HepG2 (cell line): ENCODE data around the gene HECTD1. TPM values are rescaled to one million over a fixed set of nuclear protein-coding genes. Genes with fewer than 3 reads are reported as not detected.
A peak's percentile ranks its signal among the peaks of the same experiment; 100 is the strongest.

Experiments
- ATF3 ChIP-seq: sonication (generic); formaldehyde crosslinking; IDR thresholded peaks from 2 replicates; pipeline ENCODE4 v1.4.0; 2020; ENCODE audit warnings: missing genetic modification reagents
- BATF2 ChIP-seq: sonication (generic); formaldehyde crosslinking; IDR thresholded peaks from 2 replicates; pipeline ENCODE4 v1.8.0; 2022; ENCODE audit warnings: mild to moderate bottlenecking, missing genetic modification reagents, moderate library complexity
- CCDC6 ChIP-seq: sonication (generic); formaldehyde crosslinking; IDR thresholded peaks from 2 replicates; pipeline ENCODE4 v1.8.1; 2022; ENCODE audit warnings: mild to moderate bottlenecking, missing genetic modification reagents, moderate library complexity
- CEBPB ChIP-seq: IDR thresholded peaks from 2 replicates; pipeline ENCODE4 v1.6.1; 2011; ENCODE audit warnings: low read depth, low read length, improper control_type of control experiment, borderline replicate concordance
- DNMT1 ChIP-seq: sonication (generic); formaldehyde crosslinking; IDR thresholded peaks from 2 replicates; pipeline ENCODE4 v1.5.1; 2020; ENCODE audit warnings: mild to moderate bottlenecking, missing genetic modification reagents
- EEA1 ChIP-seq: sonication (generic); formaldehyde crosslinking; IDR thresholded peaks from 2 replicates; pipeline ENCODE4 v1.5.1; 2020; ENCODE audit warnings: mild to moderate bottlenecking, missing genetic modification reagents, borderline replicate concordance
- FOXC1 ChIP-seq: sonication (generic); formaldehyde crosslinking; IDR thresholded peaks from 2 replicates; pipeline ENCODE4 v1.8.0; 2022; ENCODE audit warnings: mild to moderate bottlenecking, missing genetic modification reagents, borderline replicate concordance
- MIER3 ChIP-seq: IDR thresholded peaks from 2 replicates; pipeline ENCODE4 v1.6.1; 2016; ENCODE audit warnings: missing compliant biosample characterization, borderline replicate concordance
- NONO ChIP-seq, 2 experiments: fragments of 450-650 bp in 1 of 2; sonication (generic) in 1 of 2; formaldehyde crosslinking in 1 of 2; IDR thresholded peaks in 1 of 2; conservative IDR thresholded peaks in 1 of 2; 2 replicates each; pipeline versions ENCODE4 v1.6.1 to v1.8.0; 2017 to 2022; ENCODE audit warnings: mild to moderate bottlenecking in 1 of 2, missing genetic modification reagents in 1 of 2, moderate library complexity in 1 of 2
- NR2F6 ChIP-seq, 2 experiments: IDR thresholded peaks; 2 replicates each; pipeline ENCODE4 v1.6.1; 2016; ENCODE audit warnings: antibody characterized with exemption in 1 of 2, mild to moderate bottlenecking in 1 of 2
- REPIN1 ChIP-seq: sonication (generic); formaldehyde crosslinking; IDR thresholded peaks from 2 replicates; pipeline ENCODE4 v1.8.0; 2022; ENCODE audit warnings: missing genetic modification reagents, low read depth, mild to moderate bottlenecking, borderline replicate concordance
- REXO4 ChIP-seq: sonication (generic); formaldehyde crosslinking; IDR thresholded peaks from 2 replicates; pipeline ENCODE4 v1.8.0; 2022; ENCODE audit warnings: missing genetic modification reagents, mild to moderate bottlenecking, borderline replicate concordance
- RFXAP ChIP-seq: sonication (generic); formaldehyde crosslinking; IDR thresholded peaks from 2 replicates; pipeline ENCODE4 v1.4.0; 2020; ENCODE audit warnings: missing genetic modification reagents, borderline replicate concordance
- WIZ ChIP-seq: sonication (generic); formaldehyde crosslinking; IDR thresholded peaks from 2 replicates; pipeline ENCODE4 v1.5.1; 2020; ENCODE audit warnings: mild to moderate bottlenecking, missing genetic modification reagents
- XRCC5 ChIP-seq: fragments of 200-400 bp; formaldehyde crosslinking; optimal IDR thresholded peaks from 2 replicates; pipeline ENCODE3; 2017; ENCODE audit warnings: mild to moderate bottlenecking, low read length
- ZBTB42 ChIP-seq: sonication (generic); formaldehyde crosslinking; IDR thresholded peaks from 2 replicates; pipeline ENCODE4 v1.5.0; 2020; ENCODE audit warnings: mild to moderate bottlenecking, missing genetic modification reagents
- ZNF101 ChIP-seq: sonication (generic); formaldehyde crosslinking; IDR thresholded peaks from 2 replicates; pipeline ENCODE4 v1.4.0; 2020; ENCODE audit warnings: mild to moderate bottlenecking, low read depth, missing genetic modification reagents, borderline replicate concordance
- ZNF333 ChIP-seq: sonication (generic); formaldehyde crosslinking; IDR thresholded peaks from 2 replicates; pipeline ENCODE4 v1.4.0; 2020; ENCODE audit warnings: mild to moderate bottlenecking, missing genetic modification reagents, borderline replicate concordance
- ZNF33B ChIP-seq: sonication (generic); formaldehyde crosslinking; IDR thresholded peaks from 2 replicates; pipeline ENCODE4 v1.5.1; 2020; ENCODE audit warnings: mild to moderate bottlenecking, missing genetic modification reagents
- ZNF460 ChIP-seq: sonication (generic); formaldehyde crosslinking; IDR thresholded peaks from 2 replicates; pipeline ENCODE4 v1.5.1; 2020; ENCODE audit warnings: missing genetic modification reagents, mild to moderate bottlenecking, borderline replicate concordance
- ZNF567 ChIP-seq: sonication (generic); formaldehyde crosslinking; IDR thresholded peaks from 2 replicates; pipeline ENCODE4 v1.8.1; 2023; ENCODE audit warnings: mild to moderate bottlenecking, missing genetic modification reagents, borderline replicate concordance
- ZNF761 ChIP-seq: sonication (generic); formaldehyde crosslinking; conservative IDR thresholded peaks from 2 replicates; pipeline ENCODE4 v1.4.0; 2020; ENCODE audit warnings: mild to moderate bottlenecking, missing genetic modification reagents
- ZNF792 ChIP-seq: IDR thresholded peaks from 2 replicates; pipeline ENCODE4 v1.6.1; 2016
- ZNF883 ChIP-seq: sonication (generic); formaldehyde crosslinking; IDR thresholded peaks from 2 replicates; pipeline ENCODE4 v1.5.1; 2020; ENCODE audit warnings: mild to moderate bottlenecking, missing genetic modification reagents; ENCODE audit errors: not compliant biosample characterization
- polyA plus RNA-seq, 8 experiments: library from polyadenylated mRNA; depleted of rRNA in 3 of 8; stranded (reverse) in 7 of 8; unstranded in 1 of 8; fragments of >200 nt; fragmentation: Illumina TruSeq in 4 of 8; extraction: Trizol in 4 of 8; gene quantifications; 2 replicates each; pipeline versions ENCODE4 v1.2.1 to v1.2.3, GENCODE V29; 2011 to 2016; ENCODE audit warnings: low read depth in 4 of 8, missing spikeins in 1 of 8, mixed read lengths in 1 of 8; ENCODE audit not compliant: insufficient read depth in 1 of 8
- total RNA-seq, 5 experiments: library from RNA; depleted of rRNA; stranded (reverse); fragments of >200 nt; fragmentation: Illumina TruSeq; extraction: Trizol; gene quantifications; 2 replicates each; pipeline ENCODE4 v1.2.3, GENCODE V29; 2016; ENCODE audit warnings: low read depth in 1 of 5
- TF ChIP-seq, protein P1 (sequence below): sonication (generic); formaldehyde crosslinking; IDR thresholded peaks from 2 replicates; pipeline ENCODE4 v1.9.0; 2021; ENCODE audit warnings: missing genetic modification reagents, borderline replicate concordance
- TF ChIP-seq, protein P2 (sequence below): IDR thresholded peaks from 2 replicates; pipeline ENCODE4 v1.6.1; 2016; ENCODE audit warnings: low read depth

Gene HECTD1
- total and polyA plus RNA-seq, 2 of the 13 experiments (the other 11 are each of a cell fraction or from before 2014, with no cell fraction given): 312 to 560 TPM

GRCh38 chr14:31207287-31207754 is 272 bp downstream of the HECTD1 start (continued):
- TF ChIP-seq, protein P1, sequence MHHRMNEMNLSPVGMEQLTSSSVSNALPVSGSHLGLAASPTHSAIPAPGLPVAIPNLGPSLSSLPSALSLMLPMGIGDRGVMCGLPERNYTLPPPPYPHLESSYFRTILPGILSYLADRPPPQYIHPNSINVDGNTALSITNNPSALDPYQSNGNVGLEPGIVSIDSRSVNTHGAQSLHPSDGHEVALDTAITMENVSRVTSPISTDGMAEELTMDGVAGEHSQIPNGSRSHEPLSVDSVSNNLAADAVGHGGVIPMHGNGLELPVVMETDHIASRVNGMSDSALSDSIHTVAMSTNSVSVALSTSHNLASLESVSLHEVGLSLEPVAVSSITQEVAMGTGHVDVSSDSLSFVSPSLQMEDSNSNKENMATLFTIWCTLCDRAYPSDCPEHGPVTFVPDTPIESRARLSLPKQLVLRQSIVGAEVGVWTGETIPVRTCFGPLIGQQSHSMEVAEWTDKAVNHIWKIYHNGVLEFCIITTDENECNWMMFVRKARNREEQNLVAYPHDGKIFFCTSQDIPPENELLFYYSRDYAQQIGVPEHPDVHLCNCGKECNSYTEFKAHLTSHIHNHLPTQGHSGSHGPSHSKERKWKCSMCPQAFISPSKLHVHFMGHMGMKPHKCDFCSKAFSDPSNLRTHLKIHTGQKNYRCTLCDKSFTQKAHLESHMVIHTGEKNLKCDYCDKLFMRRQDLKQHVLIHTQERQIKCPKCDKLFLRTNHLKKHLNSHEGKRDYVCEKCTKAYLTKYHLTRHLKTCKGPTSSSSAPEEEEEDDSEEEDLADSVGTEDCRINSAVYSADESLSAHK (CRISPR knock-in tag): peak; percentile 86; the same call in 1 of the 2 replicates
- peak; percentile 95 for TF ChIP-seq EEA1 (CRISPR knock-in tag)
- no peak for TF ChIP-seq ZNF101
- TF ChIP-seq BATF2 (CRISPR knock-in tag): peak; percentile 93; the same call in 1 of the 2 replicates
- no peak; the same call in 1 of the 2 replicates for TF ChIP-seq MIER3 (CRISPR knock-in tag)
- TF ChIP-seq ZBTB42 (CRISPR knock-in tag): peak; percentile 95
- TF ChIP-seq FOXC1 (CRISPR knock-in tag): peak; percentile 99
- peak; percentile 86 for TF ChIP-seq ATF3
- TF ChIP-seq ZNF33B: peak; percentile 19; the same call in 1 of the 2 replicates
- peak; percentile 98 for TF ChIP-seq ZNF883 (CRISPR knock-in tag)
- peak; percentile 95 for TF ChIP-seq ZNF333
- TF ChIP-seq XRCC5: no peak
- peak; percentile 83; the same call in 1 of the 2 replicates for TF ChIP-seq ZNF460
- TF ChIP-seq CEBPB: no peak
- TF ChIP-seq DNMT1: no peak
- no peak for TF ChIP-seq REPIN1 (CRISPR knock-in tag)
- no peak; the same call in 1 of the 2 replicates for TF ChIP-seq ZNF567 (CRISPR knock-in tag)
- no peak; the same call in 1 of the 2 replicates for TF ChIP-seq ZNF761
- no peak for TF ChIP-seq NR2F6 (IDR thresholded peaks at IDR 0.05)
- TF ChIP-seq NR2F6 (CRISPR knock-in tag; IDR thresholded peaks at IDR 0.05): no peak; the same call in none of the 2 replicates
- TF ChIP-seq ZNF792 (CRISPR knock-in tag): peak; percentile 12; the same call in 1 of the 2 replicates
- no peak for TF ChIP-seq NONO (IDR thresholded peaks at IDR 0.05)
- TF ChIP-seq NONO (CRISPR knock-in tag; conservative IDR thresholded peaks at IDR 0.05): peak; percentile 74
- peak; percentile 94 for TF ChIP-seq REXO4 (CRISPR knock-in tag)
- TF ChIP-seq WIZ (CRISPR knock-in tag): no peak; the same call in none of the 2 replicates
- TF ChIP-seq RFXAP (CRISPR knock-in tag): no peak
- TF ChIP-seq, protein P2, sequence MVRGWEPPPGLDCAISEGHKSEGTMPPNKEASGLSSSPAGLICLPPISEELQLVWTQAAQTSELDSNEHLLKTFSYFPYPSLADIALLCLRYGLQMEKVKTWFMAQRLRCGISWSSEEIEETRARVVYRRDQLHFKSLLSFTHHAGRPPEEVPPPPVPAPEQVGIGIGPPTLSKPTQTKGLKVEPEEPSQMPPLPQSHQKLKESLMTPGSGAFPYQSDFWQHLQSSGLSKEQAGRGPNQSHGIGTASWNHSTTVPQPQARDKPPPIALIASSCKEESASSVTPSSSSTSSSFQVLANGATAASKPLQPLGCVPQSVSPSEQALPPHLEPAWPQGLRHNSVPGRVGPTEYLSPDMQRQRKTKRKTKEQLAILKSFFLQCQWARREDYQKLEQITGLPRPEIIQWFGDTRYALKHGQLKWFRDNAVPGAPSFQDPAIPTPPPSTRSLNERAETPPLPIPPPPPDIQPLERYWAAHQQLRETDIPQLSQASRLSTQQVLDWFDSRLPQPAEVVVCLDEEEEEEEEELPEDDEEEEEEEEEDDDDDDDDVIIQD (CRISPR knock-in tag): no peak; the same call in 1 of the 2 replicates
- TF ChIP-seq CCDC6: no peak
